Smooth muscle cell (in vitro differentiated cells): ENCODE results near the gene CCL22. TPM values are rescaled to one million over a fixed set of nuclear protein-coding genes. Genes with fewer than 3 reads are reported as not detected.

Experiments used
- DNase-seq: peaks from one replicate; lab custom pipeline; 2025; ENCODE audit not compliant: unreplicated experiment; lab: John Stamatoyannopoulos, UW
- H2AFZ ChIP-seq: fragments of 200-600 bp; sonication (generic); 2 replicates; pipeline ENCODE4 v1.6.0; 2016; ENCODE audit warnings: antibody characterized with exemption, low read depth, mild to moderate bottlenecking
- H3F3A ChIP-seq: fragments of 200-600 bp; sonication (generic); 2 replicates; pipeline ENCODE4 v1.6.0; 2017; ENCODE audit warnings: antibody characterized with exemption, low read depth
- H3K27ac ChIP-seq: fragments of 200-600 bp; sonication (generic); 2 replicates; pipeline ENCODE4 v1.5.1; 2016; ENCODE audit warnings: low read depth, mild to moderate bottlenecking
- H3K27me3 ChIP-seq: fragments of 200-600 bp; sonication (generic); 2 replicates; pipeline ENCODE4 v1.6.1; 2016; ENCODE audit warnings: low read depth, mild to moderate bottlenecking
- H3K36me3 ChIP-seq: fragments of 200-600 bp; sonication (generic); 2 replicates; pipeline ENCODE4 v1.5.1; 2016; ENCODE audit warnings: low read depth
- H3K4me1 ChIP-seq: fragments of 200-600 bp; sonication (generic); 2 replicates; pipeline ENCODE4 v1.5.1; 2016; ENCODE audit warnings: low read depth
- H3K4me2 ChIP-seq: fragments of 200-600 bp; sonication (generic); 2 replicates; pipeline ENCODE4 v1.6.0; 2016; ENCODE audit warnings: mild to moderate bottlenecking
- H3K4me3 ChIP-seq: fragments of 200-600 bp; sonication (generic); 2 replicates; pipeline ENCODE4 v1.5.1; 2016; ENCODE audit warnings: mild to moderate bottlenecking
- H3K79me2 ChIP-seq: fragments of 200-600 bp; sonication (generic); 2 replicates; pipeline ENCODE4 v1.6.0; 2016; ENCODE audit warnings: low read depth, mild to moderate bottlenecking
- H3K9ac ChIP-seq: fragments of 200-600 bp; sonication (generic); 2 replicates; pipeline ENCODE4 v1.6.0; 2016; ENCODE audit warnings: low read depth
- H3K9me3 ChIP-seq: fragments of 200-600 bp; sonication (generic); replicated peaks from 2 replicates; pipeline ENCODE4 v1.5.1; 2016; ENCODE audit warnings: low read depth
- H4K20me1 ChIP-seq: fragments of 200-600 bp; sonication (generic); 2 replicates; pipeline ENCODE4 v1.6.0; 2016; ENCODE audit warnings: low read depth
- WGBS: methylation state at CpG from one replicate; pipeline ENCODE4 v1.1.7; 2016; ENCODE audit warnings: low lambda C conversion rate; 5-methylcytosine and 5-hydroxymethylcytosine counted together
- polyA plus RNA-seq: library from polyadenylated mRNA; unstranded; fragments of >200 nt; fragmentation: Nextera tagmentation; extraction: Ambion mirVana; gene quantifications from 2 replicates; pipeline ENCODE4 v1.2.1, GENCODE V29; 2016
- total RNA-seq: library from RNA; depleted of rRNA; stranded (reverse); fragments of >200 nt; gene quantifications from 2 replicates; pipeline ENCODE4 v1.2.3, GENCODE V29; 2014
- TF ChIP-seq, protein P1 (sequence below): fragments of 200-600 bp; sonication (generic); IDR thresholded peaks from 2 replicates; pipeline ENCODE4 v1.5.1; 2017; ENCODE audit warnings: borderline replicate concordance, mild to moderate bottlenecking, antibody characterized with exemption; ENCODE audit not compliant: insufficient read depth, poor library complexity, severe bottlenecking

CCL22 gene
- total and polyA plus RNA-seq, 2 experiments from 2014 or later, result not detected

GRCh38 chr16:57360321-57360935 lies 1.8 kb downstream of the CCL22 start:
- H3K4me2 ChIP-seq, result no peak overlapping the region
- DNase-seq, result no peak
- no peaks in the 10 kb centered on the region for H3K9me3 ChIP-seq
- H2AFZ ChIP-seq, result no peak overlapping the region
- no peaks in the 10 kb centered on the region for H3F3A ChIP-seq
- no peaks in the 10 kb centered on the region for H3K36me3 ChIP-seq
- no peak overlapping the region for H3K4me3 ChIP-seq
- H3K27me3 ChIP-seq, result no peaks in the 10 kb centered on the region
- no peaks in the 10 kb centered on the region for H3K79me2 ChIP-seq
- H3K27ac ChIP-seq, result no peak overlapping the region
- no peak overlapping the region for H3K9ac ChIP-seq
- H3K4me1 ChIP-seq, result no peaks in the 10 kb centered on the region
- no peaks in the 10 kb centered on the region for H4K20me1 ChIP-seq
- TF ChIP-seq, protein P1, sequence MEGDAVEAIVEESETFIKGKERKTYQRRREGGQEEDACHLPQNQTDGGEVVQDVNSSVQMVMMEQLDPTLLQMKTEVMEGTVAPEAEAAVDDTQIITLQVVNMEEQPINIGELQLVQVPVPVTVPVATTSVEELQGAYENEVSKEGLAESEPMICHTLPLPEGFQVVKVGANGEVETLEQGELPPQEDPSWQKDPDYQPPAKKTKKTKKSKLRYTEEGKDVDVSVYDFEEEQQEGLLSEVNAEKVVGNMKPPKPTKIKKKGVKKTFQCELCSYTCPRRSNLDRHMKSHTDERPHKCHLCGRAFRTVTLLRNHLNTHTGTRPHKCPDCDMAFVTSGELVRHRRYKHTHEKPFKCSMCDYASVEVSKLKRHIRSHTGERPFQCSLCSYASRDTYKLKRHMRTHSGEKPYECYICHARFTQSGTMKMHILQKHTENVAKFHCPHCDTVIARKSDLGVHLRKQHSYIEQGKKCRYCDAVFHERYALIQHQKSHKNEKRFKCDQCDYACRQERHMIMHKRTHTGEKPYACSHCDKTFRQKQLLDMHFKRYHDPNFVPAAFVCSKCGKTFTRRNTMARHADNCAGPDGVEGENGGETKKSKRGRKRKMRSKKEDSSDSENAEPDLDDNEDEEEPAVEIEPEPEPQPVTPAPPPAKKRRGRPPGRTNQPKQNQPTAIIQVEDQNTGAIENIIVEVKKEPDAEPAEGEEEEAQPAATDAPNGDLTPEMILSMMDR, result no peak
- 95% methylated on average over 16 of the region's 16 CpGs for WGBS

DNA sequence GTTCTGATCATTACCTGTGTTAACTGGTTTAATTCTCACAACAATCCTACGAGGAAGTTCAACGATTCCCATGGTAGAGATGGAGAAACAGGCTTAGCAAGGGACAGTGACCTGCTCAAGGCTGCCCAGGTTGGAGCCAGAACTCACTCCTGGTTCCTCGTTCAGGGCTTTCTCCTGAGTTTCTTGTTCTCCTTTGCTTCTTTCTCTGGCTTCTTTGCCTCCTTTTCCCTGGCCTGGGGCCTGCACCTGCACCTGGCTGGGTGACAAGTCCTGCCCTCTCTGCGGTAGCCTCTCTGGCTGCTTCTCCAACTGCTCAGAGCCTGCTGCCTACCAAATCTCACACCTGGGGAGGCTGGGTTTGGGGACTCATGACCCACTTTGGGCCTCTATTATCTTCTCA lies 2.8 kb downstream of the CCL22 start:
- H3K27me3 ChIP-seq, result no peaks in the 10 kb centered on the region
- H4K20me1 ChIP-seq, result no peaks in the 10 kb centered on the region
- H2AFZ ChIP-seq, result no peak overlapping the region
- H3K9me3 ChIP-seq, result no peaks in the 10 kb centered on the region
- H3K9ac ChIP-seq, result no peak overlapping the region
- no peak for DNase-seq
- no peaks in the 10 kb centered on the region for H3K79me2 ChIP-seq
- no peaks in the 10 kb centered on the region for H3K36me3 ChIP-seq
- no peaks in the 10 kb centered on the region for H3K4me1 ChIP-seq
- H3K4me2 ChIP-seq, result no peak overlapping the region
- WGBS, result 83% methylated on average over 4 of the region's 4 CpGs
- no peaks in the 10 kb centered on the region for H3F3A ChIP-seq
- no peak overlapping the region for H3K4me3 ChIP-seq
- H3K27ac ChIP-seq, result no peak overlapping the region
- TF ChIP-seq, protein P1, result no peak

GRCh38 chr16:57364143-57364542 lies 5.6 kb downstream of the CCL22 start:
- WGBS, result 90% methylated on average over 3 of the region's 3 CpGs
- Histone ChIP-seq H3K27ac (no peak overlapping the region), H3K27me3 (no peaks in the 10 kb centered on the region), H3K4me3 (no peak overlapping the region), H3F3A (no peaks in the 10 kb centered on the region), H3K4me1 (no peaks in the 10 kb centered on the region), H2AFZ (no peak overlapping the region), H3K36me3 (no peaks in the 10 kb centered on the region), H3K9me3 (no peaks in the 10 kb centered on the region), H3K4me2 (no peak overlapping the region), H4K20me1 (no peaks in the 10 kb centered on the region), H3K79me2 (no peaks in the 10 kb centered on the region), H3K9ac (no peak overlapping the region)
- DNase-seq, result no peak
- TF ChIP-seq, protein P1, result no peak

GRCh38 chr16:57366544-57367040 lies 8.0 kb downstream of the CCL22 start:
- Histone ChIP-seq H3K9me3 (no peaks in the 10 kb centered on the region), H3K4me1 (no peaks in the 10 kb centered on the region), H3K4me2 (no peak overlapping the region), H3K79me2 (no peaks in the 10 kb centered on the region), H3K9ac (no peak overlapping the region), H3K27me3 (no peaks in the 10 kb centered on the region), H2AFZ (no peak overlapping the region), H3K27ac (no peak overlapping the region), H3F3A (no peaks in the 10 kb centered on the region), H4K20me1 (no peaks in the 10 kb centered on the region), H3K4me3 (no peak overlapping the region), H3K36me3 (no peaks in the 10 kb centered on the region)
- no peak for DNase-seq
- TF ChIP-seq, protein P1, result no peak
- 60% methylated on average over 6 of the region's 6 CpGs for whole genome bisulfite sequencing
